Stimulated activated effector memory CD8-positive, alpha-beta T cell treated with anti-CD3 and anti-CD28 coated beads, Interleukin-12 subunit alpha, Interleukin-12 subunit beta, amount 100 ng/mL, for 72 hours (primary cell): ENCODE data around the gene C1orf159.

Experiments used
- ATAC-seq: fragments of 150-1000 bp; cut with Tn5 transposase; 2 replicates; pipeline ENCODE4 v1.10.0; 2021
- DNase-seq, 2 donors: peaks; one replicate each; pipeline ENCODE4 v3.0.0; 2021 to 2022; ENCODE audit warnings: low spot score in 2 of 2
- H3K27ac Mint-ChIP-seq: one replicate; pipeline ENCODE4 v1.8.0; 2022; ENCODE audit warnings: mild to moderate bottlenecking, mixed read lengths
- H3K36me3 Mint-ChIP-seq: one replicate; pipeline ENCODE4 v1.8.0; 2022; ENCODE audit warnings: mild to moderate bottlenecking, mixed read lengths
- H3K4me1 Mint-ChIP-seq: one replicate; pipeline ENCODE4 v1.8.0; 2022; ENCODE audit warnings: mixed read lengths
- H3K4me3 Mint-ChIP-seq: one replicate; pipeline ENCODE4 v1.8.0; 2022; ENCODE audit warnings: mild to moderate bottlenecking, mixed read lengths
- H3K9me3 Mint-ChIP-seq: one replicate; pipeline ENCODE4 v1.8.0; 2022; ENCODE audit warnings: mixed read lengths

The C1orf159 gene

DNA sequence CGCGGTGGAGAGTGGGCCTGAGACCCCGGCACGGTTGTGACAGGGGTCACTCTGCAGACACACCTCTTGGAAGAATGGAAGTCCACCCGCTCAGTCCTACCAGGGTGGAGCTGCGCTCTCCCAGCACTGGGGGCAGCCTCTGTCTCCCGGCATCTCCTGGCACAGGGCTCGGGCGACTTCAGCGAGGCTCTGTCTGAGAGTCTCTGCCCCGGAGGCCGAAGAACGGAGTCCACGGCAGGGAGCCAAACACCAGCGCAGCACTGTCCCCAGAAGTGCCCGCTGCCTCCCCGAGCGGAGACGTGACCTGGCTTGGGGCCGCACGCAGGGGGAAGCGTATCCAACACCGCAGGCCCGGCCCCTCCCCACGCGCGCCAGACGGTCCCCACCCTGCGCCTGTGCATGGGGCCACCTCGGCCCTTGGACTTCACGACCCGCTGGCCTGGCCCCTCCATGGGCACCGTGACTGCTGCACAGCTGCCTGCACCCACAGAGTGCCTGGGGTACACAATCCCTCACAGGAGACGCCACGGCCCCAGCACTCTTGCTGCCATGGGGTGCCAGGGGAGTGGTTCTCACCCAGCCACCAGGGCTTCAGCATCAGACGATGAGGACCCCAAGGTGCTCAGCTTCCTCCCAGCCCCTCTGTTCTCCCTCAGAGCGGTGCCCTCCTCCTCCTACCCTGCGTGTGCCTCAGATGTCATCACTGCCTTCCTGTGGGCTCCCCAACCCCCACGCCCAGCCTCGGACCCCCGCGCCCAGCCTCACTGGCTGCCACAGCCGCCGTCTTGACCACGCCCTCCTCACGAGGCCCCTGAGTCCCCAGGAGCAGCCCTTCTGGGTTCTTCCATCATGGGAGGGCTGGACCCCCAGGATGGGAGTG is 26.8 kb downstream of the C1orf159 start:
- peak overlapping the region; percentile 78 for H3K27ac Mint-ChIP-seq
- no peak for DNase-seq

DNA sequence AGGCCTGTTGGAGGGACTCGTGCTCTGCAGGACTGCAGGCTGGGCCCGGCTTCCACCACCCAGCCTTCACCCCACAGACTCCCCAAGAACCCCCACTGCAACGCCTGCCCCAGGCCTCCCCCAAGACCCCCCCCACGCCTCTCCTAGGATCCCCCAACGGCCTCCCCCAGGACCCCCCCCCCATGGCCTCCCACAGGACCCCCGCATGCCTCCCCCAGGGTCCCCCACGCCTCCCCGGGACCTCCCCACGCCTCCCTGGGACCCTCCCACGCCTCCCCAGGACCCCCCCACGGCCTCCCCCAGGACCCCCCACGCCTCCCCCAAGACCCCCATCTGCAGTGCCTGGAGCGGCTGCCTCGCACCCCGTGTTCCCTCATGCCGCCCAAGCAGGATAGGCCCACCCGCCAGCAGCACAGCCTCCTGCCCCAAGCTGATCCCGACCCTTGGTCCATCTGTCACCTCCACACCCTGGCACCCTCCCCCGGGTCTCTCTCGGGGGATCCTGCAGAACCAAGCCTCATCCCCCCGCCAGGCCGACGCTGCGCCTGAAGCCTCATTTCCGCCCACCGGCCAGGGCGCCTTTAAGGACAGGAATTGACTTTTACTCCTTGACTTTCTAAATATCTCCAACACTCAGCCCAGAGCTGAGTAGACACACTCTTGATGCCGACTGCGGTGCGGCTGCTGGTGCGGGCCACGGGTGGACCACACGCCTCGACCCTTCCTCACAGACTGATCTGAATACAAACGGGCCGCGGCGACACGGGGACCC is 27.7 kb downstream of the C1orf159 start:
- no peak overlapping the region for H3K4me3 Mint-ChIP-seq
- H3K4me1 Mint-ChIP-seq, result peaks cover 10% of the 10 kb centered on the region
- peak overlapping the region; percentile 78 for H3K27ac Mint-ChIP-seq
- peaks cover 14% of the 10 kb centered on the region for H3K36me3 Mint-ChIP-seq
- no peak for DNase-seq
- ATAC-seq, result no peak
- no peaks in the 10 kb centered on the region for H3K9me3 Mint-ChIP-seq

More for the DNA sequence above, 26.8 kb downstream of the C1orf159 start:
- ATAC-seq, result no peak
- Mint-ChIP-seq H3K9me3 (no peaks in the 10 kb centered on the region), H3K36me3 (peaks cover 14% of the 10 kb centered on the region), H3K4me3 (no peak overlapping the region), H3K4me1 (peaks cover 16% of the 10 kb centered on the region)

DNA sequence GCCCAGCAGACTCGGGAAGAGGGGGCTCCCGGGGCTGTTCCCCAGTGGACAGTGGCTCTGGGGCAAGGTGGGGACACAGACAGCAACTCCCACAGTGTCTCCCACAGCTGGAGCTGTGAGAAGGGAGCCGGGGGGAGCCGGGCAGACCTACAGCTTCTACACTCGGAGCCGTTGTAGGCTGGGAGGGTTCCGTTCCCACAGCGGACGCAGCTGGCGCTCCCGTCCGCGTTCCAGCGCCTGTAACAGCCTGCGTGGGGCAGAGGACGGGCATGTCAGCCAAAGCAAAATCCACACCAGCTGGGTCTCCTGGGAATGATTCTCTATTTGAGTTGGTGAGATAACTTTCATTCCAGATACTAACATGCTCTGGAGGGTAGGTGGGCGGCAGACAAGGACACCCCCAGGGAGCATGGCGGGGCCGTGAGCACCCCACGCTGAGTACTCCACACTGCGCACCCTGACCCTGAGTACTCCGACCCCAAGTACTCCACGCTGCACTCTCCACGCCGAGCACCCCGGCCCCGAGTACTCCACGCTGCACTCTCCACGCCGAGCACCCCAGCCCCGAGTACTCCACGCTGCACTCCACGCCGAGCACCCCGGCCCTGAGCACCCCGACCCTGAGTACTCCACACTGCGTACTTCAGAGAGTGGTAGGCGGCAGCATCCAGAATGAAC is 28.4 kb downstream of the C1orf159 start:
- ATAC-seq, result no peak
- peaks cover 9% of the 10 kb centered on the region for H3K36me3 Mint-ChIP-seq
- H3K4me3 Mint-ChIP-seq, result no peak overlapping the region
- H3K9me3 Mint-ChIP-seq, result no peaks in the 10 kb centered on the region
- H3K27ac Mint-ChIP-seq, result no peak overlapping the region
- no peak for DNase-seq
- peaks cover 6% of the 10 kb centered on the region for H3K4me1 Mint-ChIP-seq

DNA sequence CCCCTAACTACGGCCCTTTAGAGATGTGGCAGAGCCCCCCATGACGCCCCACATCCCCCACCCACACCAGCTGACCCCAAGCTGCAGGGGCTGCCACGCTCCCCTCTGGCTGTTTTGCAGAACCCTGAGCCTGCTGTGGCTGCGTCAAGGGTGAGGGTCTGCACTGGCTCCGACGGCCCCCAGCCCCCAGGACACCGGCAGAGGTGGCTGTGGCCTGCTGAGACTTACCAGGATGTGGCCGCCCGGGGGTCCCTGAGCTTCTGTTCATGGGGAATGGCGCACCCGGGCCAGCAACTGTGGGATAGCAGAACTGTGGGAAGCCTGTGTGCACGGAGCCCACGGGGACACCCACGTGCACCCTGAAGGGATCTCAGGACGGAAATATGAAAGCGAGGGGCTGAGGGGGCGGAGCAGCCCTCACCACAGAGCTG is 29.0 kb downstream of the C1orf159 start:
- Mint-ChIP-seq H3K4me1 (peaks cover 6% of the 10 kb centered on the region), H3K36me3 (peaks cover 12% of the 10 kb centered on the region), H3K9me3 (no peaks in the 10 kb centered on the region), H3K27ac (peak overlapping the region; percentile 26), H3K4me3 (no peak overlapping the region)
- DNase-seq (no peak), ATAC-seq (no peak)

DNA sequence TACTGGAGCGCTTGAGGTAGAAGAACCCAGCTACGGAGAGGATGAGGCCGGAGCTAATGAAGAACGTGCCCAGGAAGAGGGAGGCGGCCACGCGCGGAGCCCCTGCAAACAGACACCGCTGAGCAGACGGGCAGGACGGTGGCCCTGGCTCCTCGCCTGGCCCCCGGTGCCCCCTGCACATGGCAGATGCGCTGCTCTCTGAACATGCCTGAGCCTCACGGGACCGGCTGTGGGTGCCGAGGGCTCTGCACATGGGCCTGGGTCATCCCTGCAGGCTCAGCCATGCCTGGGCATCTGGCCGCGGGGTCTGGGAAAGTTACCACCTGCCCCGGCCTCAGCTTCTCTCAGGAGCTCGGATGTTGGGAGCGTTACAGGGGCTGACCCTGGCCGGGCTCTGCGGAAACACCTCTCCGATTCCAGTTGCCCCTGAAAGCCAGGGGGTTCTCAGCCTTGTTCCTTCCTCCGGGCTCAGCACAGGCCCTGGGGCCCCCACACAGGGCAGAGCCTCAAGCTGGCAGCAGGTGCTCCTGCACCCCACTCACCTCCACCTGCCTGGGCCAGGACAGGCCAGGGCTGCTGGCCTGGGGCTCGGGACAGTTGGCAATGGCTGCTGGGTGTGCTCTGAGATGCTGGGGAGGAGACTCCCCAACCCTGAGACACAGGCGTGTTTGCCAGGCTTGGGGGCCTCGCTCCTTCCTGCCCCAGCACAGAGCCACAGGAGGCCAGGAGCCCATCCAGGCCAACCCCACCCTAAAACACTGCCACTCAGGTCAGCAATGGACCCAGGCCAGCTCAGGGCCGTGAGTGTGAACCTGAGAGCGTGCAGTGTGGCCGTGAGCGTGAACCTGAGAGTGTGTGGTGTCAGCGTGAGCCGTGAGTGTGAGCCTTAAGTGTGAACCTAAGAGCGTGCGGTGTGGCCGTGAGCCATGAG is 29.7 kb downstream of the C1orf159 start:
- no peaks in the 10 kb centered on the region for H3K9me3 Mint-ChIP-seq
- no peak overlapping the region for H3K4me3 Mint-ChIP-seq
- DNase-seq (no peak), ATAC-seq (no peak)
- H3K36me3 Mint-ChIP-seq, result peaks cover 17% of the 10 kb centered on the region
- peak overlapping the region; percentile 26 for H3K27ac Mint-ChIP-seq
- peaks cover 6% of the 10 kb centered on the region for H3K4me1 Mint-ChIP-seq

DNA sequence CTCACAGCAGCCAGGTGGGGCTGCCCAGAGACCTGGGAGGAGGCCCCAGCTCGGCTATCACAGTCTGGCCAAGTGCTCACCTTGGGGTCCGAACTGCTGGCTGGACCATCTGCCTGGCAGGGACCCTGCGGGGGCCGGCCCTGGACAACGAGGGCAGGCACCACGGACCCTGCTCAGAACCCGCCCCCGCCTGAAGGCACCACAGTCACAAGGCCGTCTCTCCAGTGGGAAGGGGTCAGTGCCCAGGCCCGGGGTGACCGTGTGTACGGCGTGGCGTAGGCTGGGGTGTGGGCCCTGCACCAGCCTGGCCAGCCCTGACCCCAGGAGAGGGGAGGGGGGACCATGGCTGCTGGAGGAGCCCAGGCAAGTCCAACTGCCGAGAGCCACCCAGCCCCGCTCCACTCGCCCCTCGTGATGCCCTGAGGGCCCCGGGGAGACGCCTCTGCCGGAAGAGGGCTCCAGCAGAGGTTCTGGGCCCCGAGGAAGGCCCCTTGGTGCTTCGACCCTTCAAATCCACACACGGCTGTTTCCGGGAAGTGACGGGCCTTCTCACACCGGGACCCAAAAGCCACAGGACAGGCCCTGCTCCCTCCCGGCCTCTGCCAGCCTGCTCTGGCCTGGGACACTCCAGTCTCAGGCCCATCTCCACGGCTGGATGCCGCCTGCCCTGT is 30.6 kb downstream of the C1orf159 start:
- Mint-ChIP-seq H3K36me3 (peaks cover 17% of the 10 kb centered on the region), H3K9me3 (no peaks in the 10 kb centered on the region), H3K27ac (no peak overlapping the region), H3K4me1 (peaks cover 6% of the 10 kb centered on the region), H3K4me3 (no peak overlapping the region)
- ATAC-seq (no peak), DNase-seq (no peak)

DNA sequence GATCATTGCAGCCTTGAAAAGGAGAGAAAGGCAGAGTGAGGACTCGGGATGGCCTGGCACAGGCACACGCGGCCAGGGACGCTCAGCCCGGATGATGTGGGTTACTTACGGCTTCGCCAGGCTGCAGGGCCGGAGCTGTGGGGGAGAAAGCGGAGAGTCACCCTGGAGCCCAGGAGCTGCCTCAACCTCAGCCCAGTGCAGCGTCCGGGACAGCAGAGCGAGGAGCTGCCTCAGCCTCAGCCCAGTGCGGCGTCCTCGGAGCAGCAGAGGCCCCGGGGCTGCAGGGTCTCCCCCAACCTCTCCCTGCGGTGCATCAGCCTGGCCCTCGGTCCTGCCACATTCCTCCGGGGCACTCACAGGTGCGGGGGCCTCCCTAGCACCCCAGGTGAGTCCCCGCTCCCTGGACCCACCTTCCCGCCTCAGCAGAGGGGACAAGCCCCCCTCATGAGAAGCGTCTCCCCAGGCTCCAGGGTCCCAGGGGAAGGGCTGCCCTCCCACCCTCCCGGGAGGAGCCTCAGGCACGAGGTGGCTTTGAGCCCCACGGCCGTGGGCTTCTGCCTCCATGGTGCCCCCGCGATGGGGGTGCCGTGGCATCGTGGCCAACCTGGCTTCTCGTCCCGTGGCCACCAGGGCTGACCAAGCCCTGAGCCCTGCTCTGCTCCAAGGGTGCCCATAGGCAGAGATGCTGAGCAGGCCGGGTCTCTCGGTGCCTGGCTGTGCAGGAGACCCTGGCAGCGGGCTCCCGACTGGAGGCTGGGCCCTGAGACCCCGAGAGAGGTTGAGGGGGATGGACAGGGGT is 31.3 kb downstream of the C1orf159 start:
- ATAC-seq, result no peak
- no peak for DNase-seq
- peaks cover 12% of the 10 kb centered on the region for H3K36me3 Mint-ChIP-seq
- H3K27ac Mint-ChIP-seq, result no peak overlapping the region
- H3K4me3 Mint-ChIP-seq, result no peak overlapping the region
- H3K9me3 Mint-ChIP-seq, result no peaks in the 10 kb centered on the region
- H3K4me1 Mint-ChIP-seq, result peaks cover 6% of the 10 kb centered on the region

DNA sequence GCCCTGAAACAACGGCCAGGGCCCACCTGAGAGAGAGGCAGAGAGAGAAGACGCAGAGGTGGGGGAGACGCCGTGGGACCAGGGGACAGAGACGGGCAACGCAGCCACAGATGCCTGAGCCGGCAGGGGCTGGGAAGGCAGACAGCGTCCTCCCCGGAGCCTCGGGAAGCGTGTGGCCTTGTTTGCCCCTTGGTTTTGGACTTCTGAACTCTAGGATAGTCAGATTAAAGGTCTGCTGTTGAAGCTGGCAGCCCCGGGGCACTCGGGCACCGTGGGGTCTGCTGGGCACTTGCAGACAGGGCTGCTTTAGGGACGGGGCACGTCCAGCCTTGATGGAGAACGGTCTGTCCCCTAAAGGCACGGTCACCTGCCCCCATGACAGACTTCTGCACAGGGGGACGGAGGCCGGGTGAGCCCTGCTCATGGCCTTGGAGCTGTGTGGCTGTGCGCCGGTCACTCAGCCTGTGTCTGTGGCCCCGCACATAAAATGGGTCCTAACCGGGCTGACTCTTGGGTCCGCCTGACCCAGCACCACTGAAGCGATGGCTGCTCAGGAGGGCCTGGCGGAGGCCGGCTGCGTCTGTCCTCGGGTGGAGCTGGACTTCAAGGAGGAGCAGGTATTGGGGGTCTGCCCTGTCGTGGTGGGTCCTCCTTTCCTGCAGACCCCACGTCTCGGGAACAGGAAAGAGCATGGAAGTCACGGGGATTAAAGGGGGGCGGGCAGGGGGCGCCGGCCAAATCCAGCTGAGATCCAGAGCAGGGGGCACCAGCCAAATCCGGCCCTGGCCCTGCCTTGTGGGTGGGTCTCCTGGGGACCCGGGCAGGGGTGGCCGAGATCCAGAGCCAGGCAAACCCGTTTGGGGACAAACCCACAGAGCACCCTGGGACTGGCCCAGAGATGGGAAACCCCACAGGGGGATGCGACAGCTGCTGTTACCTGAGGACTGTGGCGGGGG is 32.2 kb downstream of the C1orf159 start:
- no peak for DNase-seq
- Mint-ChIP-seq H3K9me3 (no peaks in the 10 kb centered on the region), H3K4me1 (peaks cover 6% of the 10 kb centered on the region), H3K27ac (no peak overlapping the region), H3K4me3 (no peak overlapping the region), H3K36me3 (peaks cover 8% of the 10 kb centered on the region)
- no peak for ATAC-seq

DNA sequence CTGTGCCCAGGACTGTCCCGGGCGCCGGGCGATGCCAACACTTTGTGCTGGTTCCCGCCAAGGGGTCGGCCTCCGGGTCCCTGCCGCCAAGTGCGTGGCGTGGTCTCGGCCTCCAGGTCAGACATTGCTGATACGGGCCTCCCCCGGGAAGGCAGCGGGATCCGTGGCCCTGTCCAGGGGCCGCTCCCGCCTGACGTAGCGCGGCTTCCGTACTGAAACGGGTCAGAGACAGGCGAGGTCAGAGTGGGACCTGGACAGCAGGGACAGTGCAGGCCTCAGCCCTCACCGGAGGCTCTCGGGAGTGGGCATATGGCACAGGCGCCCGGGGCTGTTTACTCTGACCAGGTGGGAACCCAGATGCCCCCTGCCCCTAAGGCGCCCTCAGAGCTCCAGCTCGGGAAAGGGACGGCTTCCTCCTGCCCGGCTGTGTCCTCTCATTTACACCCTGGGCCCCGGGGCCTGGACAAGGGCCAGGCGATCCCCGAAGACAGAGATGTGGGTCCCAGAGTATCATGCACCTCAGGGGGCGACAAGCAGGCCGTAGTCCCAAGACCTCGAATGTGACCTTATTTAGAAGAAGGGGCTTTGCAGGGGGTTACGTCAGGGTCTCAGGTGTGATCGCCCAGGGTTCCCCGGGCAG is 33.0 kb downstream of the C1orf159 start:
- Mint-ChIP-seq H3K4me3 (no peak overlapping the region), H3K36me3 (peaks cover 8% of the 10 kb centered on the region), H3K9me3 (no peaks in the 10 kb centered on the region), H3K27ac (no peak overlapping the region), H3K4me1 (peaks cover 6% of the 10 kb centered on the region)
- DNase-seq (no peak), ATAC-seq (no peak)

DNA sequence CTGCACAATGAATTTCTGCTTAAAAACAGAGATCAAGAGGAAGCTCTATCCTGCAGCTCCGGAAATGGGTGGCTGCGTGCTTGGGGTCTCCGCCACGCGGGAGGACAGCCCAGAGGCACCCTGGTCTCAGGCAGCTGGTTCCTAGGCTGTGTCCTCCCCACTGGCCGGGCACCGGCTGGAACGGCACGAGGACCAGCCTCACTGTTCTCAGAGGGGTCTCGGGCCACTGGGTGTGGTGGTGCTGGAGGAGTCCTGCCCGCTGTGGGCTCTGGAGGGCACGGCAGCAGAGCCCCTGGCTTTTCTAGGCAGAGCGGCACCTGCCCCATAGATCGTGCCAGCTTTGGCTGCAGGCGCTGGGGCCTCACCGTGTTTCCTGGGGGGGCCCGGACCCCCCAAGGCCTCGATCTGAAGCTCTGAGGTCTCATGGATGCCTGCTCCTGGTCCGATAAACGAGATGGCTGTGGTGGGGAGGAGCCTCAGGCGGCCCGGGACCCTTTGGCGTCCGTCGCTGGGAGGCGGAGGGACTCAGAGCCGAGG is 33.6 kb downstream of the C1orf159 start:
- peaks cover 6% of the 10 kb centered on the region for H3K4me1 Mint-ChIP-seq

DNA sequence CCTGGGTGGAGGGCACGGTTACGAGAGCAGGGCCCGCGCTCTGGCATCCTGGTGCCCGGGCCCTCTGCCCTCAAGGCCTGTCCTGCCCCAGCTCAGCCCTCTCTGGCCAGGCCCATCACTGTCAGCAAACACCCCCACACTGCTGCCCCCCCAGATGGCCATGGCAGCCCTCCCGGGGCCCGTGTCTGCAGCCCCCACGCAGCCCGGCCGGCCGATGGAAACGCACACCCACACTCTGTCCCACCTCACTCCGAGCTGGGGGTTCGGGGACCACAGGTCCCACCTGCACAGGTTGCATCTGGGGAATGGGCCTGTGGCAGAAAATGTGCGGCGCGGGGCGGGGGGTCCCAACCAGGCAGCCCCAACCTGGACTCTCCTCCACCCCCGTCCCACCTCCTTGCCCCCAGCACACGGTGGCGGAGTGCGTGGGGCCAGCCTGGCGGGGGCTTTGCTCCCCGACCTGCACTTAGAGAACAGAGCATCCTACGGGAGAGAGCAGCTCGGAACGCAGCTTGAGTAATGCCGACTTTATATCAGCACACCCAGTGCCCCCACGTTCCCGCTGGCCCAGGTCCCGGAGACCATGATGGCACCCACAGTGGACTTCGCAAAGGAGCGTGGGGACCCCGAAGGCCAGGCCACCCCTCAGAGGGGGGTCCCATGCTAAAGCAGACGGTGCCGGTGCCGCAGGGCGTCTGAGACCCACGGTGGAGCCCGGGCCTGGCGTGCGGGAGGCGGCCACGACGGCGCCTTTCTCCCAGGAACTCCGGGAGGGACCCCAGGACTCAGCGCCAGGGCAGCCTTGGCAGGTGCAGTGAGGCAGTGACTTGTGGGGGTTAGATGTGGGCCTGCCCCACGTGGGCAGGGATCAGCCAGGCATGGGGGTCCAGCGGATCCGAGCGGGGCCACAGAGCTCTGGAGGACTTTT is 34.3 kb downstream of the C1orf159 start:
- ATAC-seq, result no peak
- peaks cover 3% of the 10 kb centered on the region for H3K4me1 Mint-ChIP-seq
- no peaks in the 10 kb centered on the region for H3K9me3 Mint-ChIP-seq
- H3K4me3 Mint-ChIP-seq, result no peak overlapping the region
- no peak for DNase-seq
- H3K27ac Mint-ChIP-seq, result no peak overlapping the region
- peaks cover 8% of the 10 kb centered on the region for H3K36me3 Mint-ChIP-seq

More for the DNA sequence above, 33.6 kb downstream of the C1orf159 start:
- H3K4me3 Mint-ChIP-seq, result no peak overlapping the region
- DNase-seq (peak in 1 of 2 donors; percentile 2), ATAC-seq (no peak)
- no peaks in the 10 kb centered on the region for H3K9me3 Mint-ChIP-seq
- no peak overlapping the region for H3K27ac Mint-ChIP-seq
- peaks cover 8% of the 10 kb centered on the region for H3K36me3 Mint-ChIP-seq
